GM12875 (cell line): ENCODE measurements around the gene KCNJ3.

Experiments used
- H3K4me3 ChIP-seq: one replicate; pipeline ENCODE4 v1.5.1; 2011; ENCODE audit warnings: low read depth, low read length, control low read depth
- TF ChIP-seq, protein P1 (sequence below): IDR thresholded peaks from 2 replicates; pipeline ENCODE4 v1.5.1; 2011; ENCODE audit warnings: low read depth, mild to moderate bottlenecking, control low read depth, inconsistent platforms, low read length, moderate library complexity, borderline replicate concordance; ENCODE audit not compliant: insufficient read depth

The KCNJ3 gene

DNA sequence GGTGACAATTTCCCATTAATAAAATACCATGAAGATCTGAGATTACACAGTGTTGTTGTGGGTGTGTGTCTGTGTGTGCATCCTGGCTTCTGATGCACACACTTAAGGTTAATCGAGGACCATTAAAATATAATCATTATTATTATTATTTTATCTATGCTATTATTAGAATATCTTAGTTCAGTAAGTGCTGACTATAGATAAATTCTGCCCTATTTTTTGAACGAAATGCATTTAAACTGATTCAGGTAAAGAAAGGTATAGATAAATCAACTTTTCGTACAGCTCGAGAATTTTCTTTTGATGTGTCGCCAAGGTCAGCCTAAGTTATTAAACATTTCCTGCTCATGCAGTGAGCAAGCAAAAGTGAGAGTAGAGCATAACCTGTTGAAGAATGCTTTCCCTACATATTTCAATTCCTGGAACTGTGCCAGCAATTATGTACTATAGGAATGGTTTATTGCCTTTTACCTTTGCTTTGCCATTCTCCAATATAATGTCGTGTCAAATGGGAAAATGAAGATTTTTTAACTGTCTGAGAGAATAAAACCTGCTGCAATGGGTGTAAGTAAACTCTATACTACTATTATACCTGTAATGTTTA lies 25.8 kb downstream of the KCNJ3 start:
- H3K4me3 ChIP-seq, result no peak overlapping the region
- TF ChIP-seq, protein P1, sequence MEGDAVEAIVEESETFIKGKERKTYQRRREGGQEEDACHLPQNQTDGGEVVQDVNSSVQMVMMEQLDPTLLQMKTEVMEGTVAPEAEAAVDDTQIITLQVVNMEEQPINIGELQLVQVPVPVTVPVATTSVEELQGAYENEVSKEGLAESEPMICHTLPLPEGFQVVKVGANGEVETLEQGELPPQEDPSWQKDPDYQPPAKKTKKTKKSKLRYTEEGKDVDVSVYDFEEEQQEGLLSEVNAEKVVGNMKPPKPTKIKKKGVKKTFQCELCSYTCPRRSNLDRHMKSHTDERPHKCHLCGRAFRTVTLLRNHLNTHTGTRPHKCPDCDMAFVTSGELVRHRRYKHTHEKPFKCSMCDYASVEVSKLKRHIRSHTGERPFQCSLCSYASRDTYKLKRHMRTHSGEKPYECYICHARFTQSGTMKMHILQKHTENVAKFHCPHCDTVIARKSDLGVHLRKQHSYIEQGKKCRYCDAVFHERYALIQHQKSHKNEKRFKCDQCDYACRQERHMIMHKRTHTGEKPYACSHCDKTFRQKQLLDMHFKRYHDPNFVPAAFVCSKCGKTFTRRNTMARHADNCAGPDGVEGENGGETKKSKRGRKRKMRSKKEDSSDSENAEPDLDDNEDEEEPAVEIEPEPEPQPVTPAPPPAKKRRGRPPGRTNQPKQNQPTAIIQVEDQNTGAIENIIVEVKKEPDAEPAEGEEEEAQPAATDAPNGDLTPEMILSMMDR, result no peak

DNA sequence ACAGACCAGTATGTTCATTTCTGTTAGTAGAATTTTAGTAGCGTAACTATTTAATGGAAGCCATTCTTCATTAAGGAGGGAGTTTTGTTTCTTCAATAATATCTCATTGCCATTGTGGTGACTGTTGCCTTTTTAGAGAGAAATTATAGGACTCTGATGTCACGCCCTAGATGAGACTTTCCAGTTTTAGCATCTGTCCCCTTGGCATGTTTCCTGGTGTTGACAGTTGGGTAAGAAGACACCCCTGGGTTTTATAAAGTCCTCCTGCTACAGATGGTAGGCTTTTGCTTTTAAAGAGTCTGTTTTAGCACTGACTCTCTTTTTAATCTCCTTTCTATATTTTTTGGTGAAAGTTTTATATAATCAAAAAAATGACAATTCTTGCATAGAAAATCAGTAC lies 41.9 kb downstream of the KCNJ3 start:
- no peak overlapping the region for H3K4me3 ChIP-seq
- TF ChIP-seq, protein P1, result no peak

DNA sequence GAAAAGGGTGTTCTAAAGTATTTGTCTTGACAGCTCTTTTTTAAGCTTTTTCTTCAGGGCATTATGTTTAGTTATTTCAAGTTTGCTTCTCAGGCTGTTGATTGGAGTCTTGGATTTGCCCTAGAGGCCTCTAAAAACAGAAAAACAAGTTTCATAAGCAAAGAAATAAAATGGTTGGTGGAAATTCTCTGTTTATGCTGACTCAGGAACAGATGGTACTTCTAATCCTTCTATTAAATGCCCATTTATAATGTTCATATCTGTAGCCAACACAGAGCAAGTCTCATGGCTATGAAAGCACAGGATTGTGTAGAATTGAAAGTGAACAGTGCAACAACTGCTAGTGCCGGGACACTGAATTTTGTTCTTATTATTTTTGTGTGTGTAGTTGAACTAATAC lies 60.4 kb downstream of the KCNJ3 start:
- TF ChIP-seq, protein P1, result no peak

DNA sequence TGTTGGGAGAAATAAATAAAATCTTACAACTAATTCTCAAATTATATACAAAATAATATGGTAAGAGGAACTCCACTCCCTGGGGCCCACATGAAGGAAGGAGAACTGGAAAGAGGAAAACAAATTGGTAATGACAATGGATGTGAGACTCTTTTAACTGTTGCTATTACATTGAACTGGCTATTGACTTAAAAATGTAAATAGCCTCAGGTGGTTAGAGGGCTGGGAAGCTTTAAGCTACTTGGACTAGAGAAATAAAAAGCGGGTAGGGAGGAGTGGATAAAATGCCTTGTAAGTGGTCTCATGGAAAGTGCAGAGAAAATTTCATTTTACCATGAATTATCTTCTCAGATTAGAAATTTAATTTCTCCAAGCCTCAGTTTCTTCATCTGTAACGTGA lies 64.1 kb downstream of the KCNJ3 start:
- TF ChIP-seq, protein P1, result no peak
- H3K4me3 ChIP-seq, result no peak overlapping the region

More for the DNA sequence above, 60.4 kb downstream of the KCNJ3 start:
- no peak overlapping the region for H3K4me3 ChIP-seq

DNA sequence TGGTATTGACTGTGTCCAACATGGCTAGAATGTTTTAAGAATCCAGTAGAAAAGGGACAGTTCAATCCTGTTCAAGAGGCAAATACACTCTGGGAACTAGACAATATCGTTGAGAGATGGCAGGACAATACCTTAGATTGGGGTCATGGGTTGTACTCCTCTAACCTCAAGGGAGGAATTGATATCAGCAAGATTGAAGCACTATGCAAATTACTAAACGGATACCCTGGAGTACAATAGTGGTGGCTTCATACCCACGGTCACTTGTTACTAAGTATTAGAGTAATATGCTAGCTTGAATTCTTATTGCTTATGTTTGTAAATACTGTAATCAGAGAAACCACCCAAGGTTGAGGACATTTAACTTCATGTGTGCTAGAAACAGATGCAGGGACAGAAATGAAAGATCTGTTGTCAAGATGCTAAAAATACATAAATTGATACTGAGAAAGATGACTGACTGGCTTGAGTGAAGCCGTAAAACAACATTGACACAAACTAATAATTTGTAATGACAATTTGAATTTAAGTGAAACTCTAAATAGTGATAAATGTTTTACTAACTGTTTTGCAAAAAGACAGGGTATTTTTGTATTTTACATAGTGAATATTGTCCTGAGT lies 73.3 kb downstream of the KCNJ3 start:
- TF ChIP-seq, protein P1, result no peak
- no peak overlapping the region for H3K4me3 ChIP-seq

DNA sequence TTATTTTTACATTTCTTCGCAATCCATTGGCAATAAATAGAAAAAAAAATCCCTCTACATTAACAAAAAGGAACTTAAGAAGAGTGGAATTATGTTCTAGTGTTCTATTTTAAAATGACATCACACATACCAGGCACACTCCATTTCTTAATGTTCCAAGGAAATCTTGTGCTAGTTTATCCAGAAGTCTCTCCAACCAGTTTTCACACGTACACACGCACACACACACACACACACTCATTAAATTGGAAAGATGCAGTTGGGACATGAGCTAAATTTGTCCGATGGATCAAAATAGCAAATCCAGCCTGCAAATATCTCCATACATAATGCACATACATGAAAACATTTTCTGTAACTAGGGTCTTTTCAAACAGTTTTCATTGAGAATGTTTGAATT lies 78.3 kb downstream of the KCNJ3 start:
- TF ChIP-seq, protein P1, result no peak

DNA sequence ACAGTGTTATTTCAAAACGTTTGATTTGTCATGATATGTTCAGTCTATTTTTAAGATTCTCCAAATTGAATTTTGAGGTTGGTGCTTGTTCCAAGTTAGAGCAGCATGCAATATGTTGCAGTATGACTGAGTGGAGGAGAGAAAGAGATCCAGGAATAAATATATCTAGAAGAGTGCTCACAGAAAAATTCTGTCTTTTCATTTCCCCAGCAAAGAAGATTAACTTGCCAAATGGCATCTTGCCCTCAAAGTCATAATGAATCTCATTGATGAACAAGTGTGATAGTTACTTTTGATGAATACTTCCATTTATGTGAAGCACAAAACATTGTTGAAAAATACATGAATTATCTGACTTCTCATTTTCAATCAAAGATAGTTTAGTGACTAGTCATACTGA lies 95.9 kb downstream of the KCNJ3 start:
- TF ChIP-seq, protein P1, result no peak
- H3K4me3 ChIP-seq, result no peak overlapping the region

More for the DNA sequence above, 78.3 kb downstream of the KCNJ3 start:
- no peak overlapping the region for H3K4me3 ChIP-seq
